Progenitor cell of endocrine pancreas (in vitro differentiated cells): Measurements from ENCODE around the gene KIF14. TPM values are rescaled to one million over a fixed set of nuclear protein-coding genes. Genes with fewer than 3 reads are reported as not detected.
"Not testable (repeated sequence)": the region's sequence is repeated elsewhere in the genome, so short reads cannot be mapped to it uniquely, and the experiment has no call there.

Experiments
- DNase-seq: peaks from one replicate; pipeline ENCODE4 v3.0.0; 2021; ENCODE audit warnings: low spot score; ENCODE audit not compliant: unreplicated experiment
- H3K27ac Mint-ChIP-seq: 2 replicates; pipeline ENCODE4 v1.8.0; 2021; ENCODE audit warnings: mild to moderate bottlenecking, moderate library complexity, mixed read lengths
- H3K27me3 Mint-ChIP-seq: 2 replicates; pipeline ENCODE4 v1.8.0; 2021; ENCODE audit warnings: mixed read lengths
- H3K36me3 Mint-ChIP-seq: 2 replicates; pipeline ENCODE4 v1.8.0; 2022; ENCODE audit warnings: mixed read lengths; ENCODE audit not compliant: insufficient read depth
- H3K4me1 Mint-ChIP-seq: 2 replicates; pipeline ENCODE4 v1.8.0; 2021; ENCODE audit warnings: low read depth, mixed read lengths
- H3K4me3 Mint-ChIP-seq: 2 replicates; pipeline ENCODE4 v1.8.0; 2021; ENCODE audit warnings: low read depth, mild to moderate bottlenecking, moderate library complexity, mixed read lengths
- H3K9me3 Mint-ChIP-seq: 2 replicates; pipeline ENCODE4 v1.8.0; 2021; ENCODE audit warnings: low read depth, mixed read lengths
- CTCF ChIP-seq: fragments of 200-600 bp; sonication (generic); IDR thresholded peaks from one replicate; pipeline ENCODE4 v1.5.0; 2021; ENCODE audit warnings: antibody characterized with exemption, mild to moderate bottlenecking; ENCODE audit not compliant: unreplicated experiment
- total RNA-seq: library from RNA; stranded (reverse); gene quantifications from 2 replicates; pipeline ENCODE4 v1.2.1, GENCODE V29; 2021

The KIF14 gene
- total RNA-seq, 1 donor from 2014 or later, result 7.8 TPM

- Mint-ChIP-seq H3K36me3 (no peaks in the 10 kb centered on the region), H3K4me3 (no peak overlapping the region), H3K27me3 (no peaks in the 10 kb centered on the region), H3K4me1 (no peaks in the 10 kb centered on the region), H3K9me3 (no peaks in the 10 kb centered on the region), H3K27ac (no peak overlapping the region)
- DNase-seq, result no peak
- peak; percentile 71 for TF ChIP-seq CTCF
Measured at GRCh38 chr1:200558866-200559459, 61.6 kb downstream of the KIF14 start.

GRCh38 chr1:200556002-200556401, 64.5 kb downstream of the KIF14 start:
- H3K4me3 Mint-ChIP-seq, result no peak overlapping the region
- no peak overlapping the region for H3K27ac Mint-ChIP-seq
- H3K9me3 Mint-ChIP-seq, result no peaks in the 10 kb centered on the region
- H3K36me3 Mint-ChIP-seq, result no peaks in the 10 kb centered on the region
- DNase-seq, result no peak
- H3K4me1 Mint-ChIP-seq, result peaks cover 3% of the 10 kb centered on the region
- H3K27me3 Mint-ChIP-seq, result no peaks in the 10 kb centered on the region
- peak; percentile 36 for TF ChIP-seq CTCF

- not testable (repeated sequence) for H3K36me3 Mint-ChIP-seq, DNase-seq, H3K9me3 Mint-ChIP-seq, H3K4me3 Mint-ChIP-seq, H3K27ac Mint-ChIP-seq, H3K4me1 Mint-ChIP-seq, H3K27me3 Mint-ChIP-seq
Measured at GRCh38 chr1:200552737-200553136, 67.8 kb downstream of the KIF14 start.

- H3K4me3 Mint-ChIP-seq, result no peak overlapping the region
- H3K9me3 Mint-ChIP-seq, result no peaks in the 10 kb centered on the region
- H3K4me1 Mint-ChIP-seq, result peaks cover 7% of the 10 kb centered on the region
- no peak for TF ChIP-seq CTCF
- H3K27me3 Mint-ChIP-seq, result no peaks in the 10 kb centered on the region
- DNase-seq, result no peak
- H3K27ac Mint-ChIP-seq, result no peak overlapping the region
- no peaks in the 10 kb centered on the region for H3K36me3 Mint-ChIP-seq
Measured at GRCh38 chr1:200550367-200550766, 70.2 kb downstream of the KIF14 start.

- TF ChIP-seq CTCF, result no peak
- Mint-ChIP-seq H3K27ac (no peak overlapping the region), H3K9me3 (no peaks in the 10 kb centered on the region), H3K4me3 (no peak overlapping the region), H3K36me3 (no peaks in the 10 kb centered on the region), H3K27me3 (no peaks in the 10 kb centered on the region), H3K4me1 (peaks cover 7% of the 10 kb centered on the region)
- DNase-seq, result no peak
Measured at GRCh38 chr1:200547386-200547785, 73.2 kb downstream of the KIF14 start.

- DNase-seq, result no peak
- Mint-ChIP-seq H3K27me3 (no peaks in the 10 kb centered on the region), H3K4me3 (no peak overlapping the region), H3K4me1 (peaks cover 7% of the 10 kb centered on the region), H3K9me3 (no peaks in the 10 kb centered on the region), H3K36me3 (no peaks in the 10 kb centered on the region), H3K27ac (no peak overlapping the region)
- no peak for TF ChIP-seq CTCF
Measured at GRCh38 chr1:200546577-200546976, 74.0 kb downstream of the KIF14 start.
